Measurements from ENCODE around the gene HSFY1.
"Not testable (repeated sequence)": the region's sequence is repeated elsewhere in the genome, so short reads cannot be mapped to it uniquely, and the experiment has no call there.

Gene HSFY1

GRCh38 chrY:18546420-18546819 is at the start of gene HSFY1:
TSS of gene HSFY1 (plus strand) at chrY:18546720. CDS start at chrY:18546788, 68 bp downstream.
- not testable (repeated sequence) for DNase-seq

GRCh38 chrY:18504266-18504665 is 42.3 kb upstream of the HSFY1 start:
- DNase-seq: not testable (repeated sequence)

GRCh38 chrY:18530995-18531655 is 15.4 kb upstream of the HSFY1 start:
- not testable (repeated sequence) for DNase-seq

- not testable (repeated sequence) for DNase-seq
Measured at GRCh38 chrY:18538952-18539351, 7.6 kb upstream of the HSFY1 start.

GRCh38 chrY:18553132-18553531 is 6.6 kb downstream of the HSFY1 start:
- not testable (repeated sequence) for DNase-seq

GRCh38 chrY:18565915-18566314 is 19.4 kb downstream of the HSFY1 start:
- DNase-seq: not testable (repeated sequence)

Data from CD4-positive, alpha-beta T cell treated with Interleukin-10 for 1 hour (primary cell).